Measurements from ENCODE around the gene UPB1.
"Not testable (repeated sequence)": the region's sequence is repeated elsewhere in the genome, so short reads cannot be mapped to it uniquely, and the experiment has no call there.

UPB1 gene

DNA sequence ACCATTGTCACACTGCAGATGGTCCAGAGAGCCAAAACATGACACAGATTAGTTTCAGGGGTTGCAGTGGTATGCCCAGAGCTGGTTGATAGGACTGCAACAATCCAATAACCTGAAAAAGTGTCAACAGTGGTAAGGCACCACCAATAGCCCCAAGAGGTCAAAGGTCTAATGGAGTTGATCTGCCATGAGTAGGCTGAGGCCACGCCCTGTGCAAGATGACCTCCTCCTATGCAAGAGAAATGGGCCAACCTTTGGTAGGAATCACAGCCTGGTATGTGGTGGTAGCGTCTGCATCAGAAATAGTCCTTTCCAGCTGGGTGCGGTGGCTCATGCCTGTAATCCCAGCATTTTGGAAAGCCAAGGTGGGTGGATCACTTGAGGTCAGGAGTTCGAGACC, 40.2 kb downstream of the UPB1 start:
- DNase-seq, result no peak

DNA sequence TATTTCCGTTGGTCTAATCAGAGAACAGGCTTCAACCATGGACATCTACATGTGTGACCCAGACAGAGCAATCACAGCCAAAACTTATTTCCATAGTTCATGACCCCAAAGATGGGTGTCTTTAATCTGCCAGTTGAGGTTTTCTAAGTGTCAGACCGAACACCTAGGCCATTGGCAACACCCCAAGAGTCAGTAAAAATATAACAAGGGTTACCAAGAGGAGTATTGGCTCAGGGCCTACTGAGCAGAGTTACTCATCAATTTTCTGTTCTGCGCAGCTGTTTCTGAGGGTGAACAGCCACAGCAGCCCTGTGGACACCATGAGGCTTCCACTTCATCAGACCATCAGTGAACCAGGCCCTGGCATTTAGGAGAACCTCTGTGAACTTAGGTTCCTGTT, 41.0 kb downstream of the UPB1 start:
- peak; percentile 95 for DNase-seq

DNA sequence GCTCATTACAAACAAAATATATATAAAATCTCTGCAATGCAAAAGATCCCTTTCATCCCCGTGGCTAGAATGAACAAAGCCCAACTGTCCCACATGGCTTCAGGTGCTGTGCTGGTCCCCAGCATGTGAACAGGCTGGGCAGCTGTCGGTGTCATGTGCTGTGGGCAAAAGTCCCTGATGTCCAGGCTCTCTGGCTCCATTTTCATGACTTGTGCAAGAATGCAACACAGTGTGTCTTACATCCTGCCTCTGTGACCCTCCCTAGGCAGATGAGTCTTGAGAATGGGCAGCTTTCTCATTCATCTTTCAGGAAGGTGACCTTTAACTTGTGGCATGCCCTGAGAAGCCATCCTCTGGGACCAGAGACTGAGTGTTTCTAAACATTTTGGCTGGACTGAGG, 45.3 kb downstream of the UPB1 start:
- no peak for DNase-seq

DNA sequence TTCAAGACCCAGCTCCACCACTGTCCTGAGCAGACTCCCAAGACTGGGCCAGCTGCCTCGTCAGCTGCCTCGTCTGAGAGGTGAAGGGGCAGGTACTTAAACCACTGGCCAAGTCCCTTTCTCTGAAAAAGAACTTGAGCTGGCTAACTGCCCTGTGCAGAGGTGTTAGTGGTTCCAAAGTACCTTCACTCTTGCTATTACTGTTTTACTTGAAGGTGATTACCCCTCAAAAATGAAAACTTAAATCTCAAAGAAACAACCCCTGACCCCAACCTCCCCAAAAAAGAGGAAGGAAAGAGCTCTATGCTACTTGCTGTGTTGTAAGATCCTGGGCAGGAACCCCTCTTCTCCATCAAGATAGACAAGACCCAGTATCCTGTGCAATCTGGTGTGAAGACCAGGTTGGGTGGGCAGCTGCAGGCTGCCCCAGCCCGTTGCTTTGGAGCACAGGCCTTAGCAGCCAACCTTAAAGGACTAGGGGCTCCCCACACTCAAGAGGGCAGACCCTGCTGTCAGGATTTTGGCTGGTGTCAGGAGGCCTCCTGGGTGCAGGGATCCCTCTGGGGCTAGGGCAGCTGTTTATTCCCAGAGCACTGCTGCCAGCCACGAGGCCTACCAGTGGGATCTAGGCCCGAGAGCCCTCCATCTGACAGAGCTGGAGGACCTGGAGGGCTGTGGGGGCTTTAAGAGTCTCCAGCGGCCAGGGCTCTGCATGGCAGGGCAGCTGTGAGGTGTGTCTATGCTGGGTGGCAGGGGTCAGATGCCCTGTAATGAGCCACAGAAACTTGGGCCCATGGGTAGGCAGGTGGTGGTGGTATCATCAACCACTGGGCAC, 46.8 kb downstream of the UPB1 start:
- no peak for DNase-seq

DNA sequence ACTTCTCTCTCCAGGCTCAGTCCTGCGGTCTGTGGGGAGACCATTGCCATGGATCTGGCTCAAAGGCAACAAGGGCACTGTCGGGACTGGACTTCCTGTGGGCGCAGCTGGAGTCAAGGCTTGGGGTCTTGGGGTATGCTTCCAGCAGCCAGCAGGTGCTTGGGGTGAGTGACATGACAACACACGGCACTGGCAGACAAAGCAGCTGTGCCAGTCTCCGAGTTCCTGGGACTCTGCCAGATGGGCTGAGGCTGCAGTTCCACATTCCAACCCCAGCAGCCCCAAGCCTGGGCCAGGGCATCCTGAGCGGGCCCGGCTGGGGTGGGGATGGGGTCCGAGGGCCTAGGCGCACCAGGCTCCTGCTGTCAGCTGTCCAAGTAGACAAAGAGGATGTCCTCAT, 47.5 kb downstream of the UPB1 start:
- no peak for DNase-seq

DNA sequence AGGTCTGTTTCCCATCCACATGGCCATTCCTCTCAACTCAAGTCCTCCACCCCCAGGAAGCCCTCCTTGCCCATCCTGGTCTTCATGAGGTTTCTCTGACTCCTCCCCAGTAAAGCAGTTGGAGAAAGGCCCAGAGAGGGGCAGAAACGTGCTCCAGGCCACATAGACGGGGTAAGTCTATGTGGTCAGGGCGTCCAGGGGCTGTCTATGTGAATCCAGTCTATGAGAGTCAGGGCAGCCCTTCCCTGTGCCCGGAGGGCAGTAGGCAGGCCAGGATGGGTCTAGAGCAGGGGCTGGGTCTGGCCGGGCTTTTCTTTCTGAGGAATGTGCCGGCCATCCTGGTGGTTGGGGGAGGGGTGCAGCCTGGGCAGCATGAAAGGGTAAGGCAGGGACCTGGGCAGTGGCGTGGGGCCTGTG, 48.1 kb downstream of the UPB1 start:
- DNase-seq, result no peak

DNA sequence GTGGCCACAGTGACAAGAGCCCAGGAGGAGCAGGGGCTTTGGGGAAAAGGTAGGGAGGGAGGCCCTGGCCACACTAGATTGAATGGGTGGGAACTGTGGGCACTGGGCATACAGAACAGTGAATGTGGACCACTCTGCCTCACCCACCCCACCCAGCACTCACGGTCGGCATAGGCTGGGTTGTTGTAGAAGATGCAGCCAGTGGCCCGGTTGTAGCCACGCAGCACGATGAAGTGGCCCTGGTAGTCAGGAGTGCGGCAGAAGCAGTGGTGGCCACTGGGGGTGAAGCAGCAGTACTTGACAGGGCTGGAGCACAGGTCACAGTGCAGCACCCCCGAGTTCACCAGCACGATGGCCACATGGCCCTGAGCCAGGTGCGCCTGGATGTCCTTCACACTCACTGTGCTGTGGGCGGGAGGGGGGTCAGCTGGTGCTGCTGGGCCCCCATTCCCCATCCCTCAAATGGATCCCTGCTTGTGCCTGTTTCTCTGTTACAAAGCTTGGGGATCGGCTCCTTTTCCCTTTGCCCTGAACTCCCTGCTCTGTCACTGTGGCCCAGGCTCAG, 48.6 kb downstream of the UPB1 start:
- no peak for DNase-seq

DNA sequence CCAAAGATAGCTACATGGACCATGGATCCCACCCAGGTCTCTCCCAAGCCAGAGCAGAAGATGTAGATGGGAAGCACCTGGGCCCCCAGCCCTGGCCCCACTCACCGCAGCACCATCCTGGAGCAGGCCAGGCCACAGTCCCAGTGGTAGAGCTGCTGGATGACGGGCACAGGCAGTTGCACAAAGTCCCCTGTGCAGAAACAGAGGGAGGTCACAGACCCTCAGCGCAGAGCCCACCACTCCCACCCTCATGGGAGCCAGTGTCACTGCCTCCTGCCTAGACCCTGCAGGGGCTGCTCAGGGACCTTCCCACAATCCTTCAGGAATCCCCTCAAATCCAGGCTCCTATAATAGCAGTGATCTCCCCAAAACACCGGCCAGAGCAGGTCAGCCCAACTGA, 53.7 kb downstream of the UPB1 start:
- DNase-seq, result no peak

DNA sequence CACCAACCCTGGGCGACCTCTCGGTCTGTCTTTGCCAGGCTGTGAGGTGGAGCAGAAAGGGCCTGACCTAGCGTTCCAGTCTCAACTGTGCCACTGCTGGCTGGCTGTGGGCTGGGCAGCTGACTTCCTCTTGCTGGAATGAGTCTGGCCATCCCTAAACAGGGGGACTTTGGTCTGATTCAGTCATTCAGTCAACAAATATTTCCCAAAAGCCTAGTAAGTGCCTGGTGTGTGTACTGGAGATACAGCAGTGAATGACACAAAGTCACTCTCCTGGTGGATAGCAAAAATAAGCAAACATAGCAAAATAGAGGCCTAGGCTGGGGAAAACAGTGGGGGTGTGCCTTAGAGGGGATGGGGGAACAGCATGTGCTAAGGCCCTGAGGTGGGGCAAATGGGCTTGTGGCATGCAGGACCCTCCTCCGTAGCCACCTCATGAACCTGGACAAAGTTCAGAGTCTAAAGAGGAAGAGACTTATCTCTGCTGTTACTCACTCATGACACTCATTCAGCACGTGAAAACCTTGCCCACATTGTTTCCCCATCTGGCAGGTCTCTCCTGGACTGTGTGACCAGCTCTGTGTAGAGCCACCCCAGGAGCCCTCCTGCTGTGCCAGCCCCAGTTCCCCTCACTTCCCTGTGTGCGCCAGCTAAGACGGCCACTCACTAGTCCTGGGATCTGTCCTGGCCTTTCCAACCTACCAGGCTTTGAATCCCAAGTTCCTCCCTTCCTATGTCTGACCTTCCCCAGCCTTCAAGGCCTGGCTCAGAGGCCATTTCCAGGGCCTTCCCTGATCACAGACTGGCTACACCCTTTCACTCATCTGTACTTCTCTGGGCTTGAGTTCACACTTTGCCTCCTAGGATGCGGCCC, 55.1 kb downstream of the UPB1 start:
- no peak for DNase-seq

DNA sequence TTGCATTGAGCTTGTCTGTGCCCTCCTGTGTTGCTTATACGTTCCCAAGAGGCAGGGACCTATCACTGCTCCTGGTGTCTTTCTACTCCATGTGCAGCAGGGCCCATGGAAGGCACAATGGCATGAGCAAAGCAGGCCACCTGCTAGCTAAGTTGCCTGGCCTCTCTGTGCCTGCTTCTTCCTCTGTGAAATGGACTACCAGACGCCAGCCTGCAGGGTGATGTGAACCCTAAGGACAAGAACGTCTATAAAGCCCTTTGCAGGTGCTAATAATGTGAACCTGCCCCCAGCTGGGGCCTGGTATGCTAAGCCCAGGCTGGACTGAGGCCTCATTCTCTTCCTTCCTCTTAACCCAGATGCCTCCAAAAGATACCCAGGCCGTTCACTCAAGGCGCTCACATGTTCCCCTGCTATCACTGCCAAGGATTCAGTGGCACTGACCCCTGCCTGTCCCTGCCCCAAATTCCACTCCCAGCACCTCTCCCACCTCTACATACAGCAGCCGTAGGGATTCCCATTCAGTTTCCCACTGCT, 55.8 kb downstream of the UPB1 start:
- DNase-seq, result no peak

DNA sequence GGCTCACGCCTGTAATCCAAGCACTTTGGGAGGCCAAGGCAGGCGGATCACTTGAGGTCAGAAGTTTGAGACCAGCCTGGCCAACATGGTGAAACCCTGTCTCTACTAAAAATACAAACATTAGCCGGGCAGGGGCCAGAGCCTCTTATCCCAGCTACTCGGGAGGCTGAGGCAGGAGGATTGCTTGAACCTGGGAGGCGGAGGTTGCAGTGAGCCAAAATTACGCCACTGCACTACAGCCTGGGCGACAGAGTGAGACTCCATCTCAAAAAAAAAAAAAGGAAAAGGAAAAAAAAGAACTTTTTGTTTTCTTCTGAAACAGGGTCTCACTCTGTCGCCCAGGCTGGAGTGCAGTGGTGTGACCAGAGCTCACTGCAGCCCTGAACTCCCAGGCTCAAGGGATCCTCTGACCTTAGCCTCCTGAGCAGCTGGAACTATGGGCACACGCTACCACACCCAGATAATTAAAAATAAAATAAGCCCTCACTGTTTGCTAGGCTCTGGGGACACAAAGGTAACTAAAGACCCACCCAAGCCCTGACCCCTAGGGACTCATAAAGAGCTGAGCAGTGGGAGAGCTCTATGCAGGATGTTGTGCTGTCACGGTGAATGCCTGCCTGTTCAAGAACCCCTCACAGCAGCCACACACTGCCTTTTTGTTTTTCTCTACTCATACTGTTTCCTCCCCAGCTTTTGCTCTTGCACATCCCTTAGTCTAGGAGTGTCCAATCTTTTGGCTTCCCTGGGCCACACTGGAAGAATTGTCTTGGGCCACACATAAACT, 57.6 kb downstream of the UPB1 start:
- not testable (repeated sequence) for DNase-seq

DNA sequence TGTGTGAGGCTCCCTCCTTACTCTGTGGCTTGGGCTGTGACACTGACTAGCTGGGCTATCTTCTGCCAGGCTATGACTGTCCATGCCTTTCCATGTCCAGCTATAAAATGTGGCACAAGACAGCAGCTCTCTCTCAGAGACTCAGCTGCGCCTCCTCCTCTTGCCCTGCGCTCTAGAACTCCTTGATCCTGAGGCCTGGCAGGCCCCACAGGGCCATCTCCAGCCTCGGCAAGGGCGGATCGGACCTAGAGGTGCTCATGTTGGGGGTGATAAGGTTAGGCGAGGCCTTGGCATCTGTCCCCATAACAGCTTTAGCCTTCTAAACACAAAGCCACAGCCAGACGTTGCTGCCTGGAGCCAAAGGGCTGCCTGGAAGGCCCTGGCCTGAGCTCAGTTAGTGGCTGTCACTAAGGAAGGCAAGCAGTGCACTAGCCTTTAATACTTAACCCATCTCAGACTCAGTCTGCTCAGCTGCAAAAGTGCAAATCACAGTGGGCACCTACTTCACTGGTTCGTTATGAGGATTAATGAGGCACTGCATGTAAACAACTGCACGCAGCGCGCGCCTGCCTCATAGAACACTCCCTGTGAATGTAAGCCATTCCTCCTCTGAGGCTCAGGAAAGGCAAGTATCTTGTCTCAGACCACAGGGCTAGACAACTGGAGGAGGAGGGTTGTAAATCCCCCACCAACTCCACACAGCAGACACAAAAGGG, 58.6 kb downstream of the UPB1 start:
- DNase-seq, result peak; percentile 29

DNA sequence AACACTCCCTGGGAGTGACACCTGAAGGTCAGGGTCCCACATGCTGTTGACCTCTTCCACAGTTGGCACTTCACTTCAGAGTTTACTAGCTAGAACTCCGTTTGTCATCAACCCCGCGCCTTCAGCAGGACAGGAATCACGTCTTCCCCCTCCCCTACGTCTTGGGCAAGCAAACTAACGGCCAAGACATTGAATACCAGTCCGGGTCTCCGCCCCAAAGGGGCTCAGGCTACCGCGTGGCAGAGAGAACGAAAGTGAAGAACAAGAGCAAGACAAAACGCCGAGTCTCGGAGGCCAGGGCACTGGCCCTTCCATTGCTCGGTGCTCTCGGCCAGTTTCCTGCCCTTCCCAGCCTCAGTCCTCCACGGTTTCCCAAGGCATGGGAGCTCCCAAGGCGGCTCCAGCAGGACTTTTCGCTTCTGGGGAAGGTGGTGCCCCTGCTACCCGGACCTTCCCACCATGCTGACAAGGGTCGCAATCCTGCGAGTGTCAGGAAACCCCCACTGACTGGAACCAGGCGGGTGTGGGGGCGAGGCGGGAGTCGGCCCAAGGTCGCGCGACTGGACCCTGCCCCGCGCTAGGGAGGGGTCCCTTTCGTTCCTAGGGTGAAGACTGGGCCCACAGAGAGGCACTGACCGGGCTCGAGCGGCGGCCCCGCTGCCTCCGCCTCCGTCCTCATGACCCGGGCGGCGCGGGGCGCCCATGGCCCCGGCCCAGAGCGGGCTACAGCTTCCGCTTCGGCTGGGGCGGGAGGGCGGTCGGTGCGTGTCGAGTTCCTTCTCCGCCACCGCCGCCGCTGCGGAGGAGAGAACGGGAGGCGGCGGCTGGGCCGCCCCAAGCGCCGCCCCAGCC, 59.4 kb downstream of the UPB1 start, which contains the start of gene GUCD1:
Gene GUCD1 (minus strand): TSS at position 826 of the 852 bp plus-strand sequence. CDS start 147 bp downstream, at position 679.
- peak; percentile 54 for DNase-seq

DNA sequence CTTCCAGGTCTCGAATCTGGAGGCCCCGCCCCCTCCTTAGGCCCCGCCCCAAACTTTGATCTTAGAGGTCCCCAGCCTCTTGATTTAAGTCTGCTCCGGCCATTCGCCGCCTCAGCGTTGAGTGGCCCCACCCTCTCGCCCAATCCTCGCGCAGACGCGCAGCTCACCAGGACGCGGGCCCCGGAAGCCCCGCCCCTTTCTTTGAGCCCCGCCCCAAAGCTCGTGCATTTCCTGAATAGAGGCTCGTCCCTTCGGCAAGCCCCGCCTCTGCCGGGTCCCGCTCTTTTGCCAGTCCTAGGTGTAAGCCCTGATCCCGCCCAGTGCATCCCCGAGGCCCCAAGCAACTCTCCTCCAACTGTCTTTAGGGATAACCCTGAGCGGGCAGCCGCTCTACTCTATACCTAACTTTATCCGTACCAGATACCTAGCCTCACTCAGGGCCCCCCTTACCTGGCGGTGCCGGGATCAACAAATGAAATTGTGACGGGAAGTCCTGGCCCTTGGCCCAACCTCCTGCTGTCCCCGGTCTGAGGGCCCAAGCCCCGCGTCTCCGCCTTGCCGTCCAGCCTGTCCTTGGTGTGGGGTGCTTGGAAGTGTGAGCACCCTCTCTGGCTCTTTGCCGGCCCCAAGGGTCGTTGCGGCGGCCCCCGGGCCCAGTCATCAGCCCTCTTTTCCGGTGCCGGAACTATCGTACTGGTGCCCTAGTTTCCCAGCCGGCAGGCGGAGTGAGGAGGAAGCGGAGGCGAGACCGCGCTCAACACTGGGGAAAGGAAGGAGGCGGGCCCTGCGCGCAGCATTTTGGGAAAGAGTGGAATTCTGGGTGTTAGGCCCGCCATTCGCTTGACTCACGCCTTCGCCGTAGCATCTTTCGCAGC, 60.3 kb downstream of the UPB1 start, which contains the start of gene SNRPD3:
Gene SNRPD3 (plus strand): TSS at position 835 of the 875 bp plus-strand sequence. CDS start 1,676 bp downstream, outside the sequence.
- DNase-seq, result peak; percentile 99

DNA sequence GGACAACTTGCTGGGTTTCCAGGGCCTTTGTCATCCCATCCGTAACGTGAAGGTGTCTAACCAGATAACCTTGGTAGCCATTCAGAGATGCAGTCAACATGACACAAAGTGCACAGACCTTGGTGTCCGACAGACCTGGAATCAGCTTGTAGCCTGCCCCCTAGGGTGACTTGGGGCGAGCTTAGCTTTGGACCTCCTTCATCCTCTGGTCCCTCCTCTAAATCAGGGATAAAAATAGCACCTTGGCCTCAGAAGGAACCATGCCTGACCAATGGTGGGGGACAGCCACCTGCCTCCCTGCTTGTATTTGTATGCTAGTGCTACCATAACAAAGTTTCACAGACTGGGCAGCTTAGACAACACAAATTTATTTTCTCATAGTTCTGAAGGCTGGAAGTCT, 64.3 kb downstream of the UPB1 start:
- DNase-seq, result no peak

DNA sequence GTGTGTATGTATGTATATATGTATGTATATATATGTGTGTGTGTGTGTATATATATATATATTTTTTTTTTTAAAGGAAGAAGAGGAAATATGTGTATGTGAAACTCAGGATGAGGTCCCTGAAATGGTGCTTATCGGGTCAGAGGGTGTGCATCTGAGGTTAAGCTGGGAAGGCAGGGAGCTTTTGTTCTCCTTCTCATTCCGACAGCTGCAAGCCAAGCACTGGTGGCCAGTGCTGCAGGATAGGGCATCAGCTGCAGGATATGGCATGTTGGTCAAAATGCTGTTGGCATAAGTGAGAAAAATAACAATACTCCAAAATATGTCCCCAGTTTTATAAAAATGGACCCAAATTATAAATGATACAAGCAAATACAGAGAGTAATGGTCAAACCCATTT, 68.1 kb downstream of the UPB1 start:
- no peak for DNase-seq

DNA sequence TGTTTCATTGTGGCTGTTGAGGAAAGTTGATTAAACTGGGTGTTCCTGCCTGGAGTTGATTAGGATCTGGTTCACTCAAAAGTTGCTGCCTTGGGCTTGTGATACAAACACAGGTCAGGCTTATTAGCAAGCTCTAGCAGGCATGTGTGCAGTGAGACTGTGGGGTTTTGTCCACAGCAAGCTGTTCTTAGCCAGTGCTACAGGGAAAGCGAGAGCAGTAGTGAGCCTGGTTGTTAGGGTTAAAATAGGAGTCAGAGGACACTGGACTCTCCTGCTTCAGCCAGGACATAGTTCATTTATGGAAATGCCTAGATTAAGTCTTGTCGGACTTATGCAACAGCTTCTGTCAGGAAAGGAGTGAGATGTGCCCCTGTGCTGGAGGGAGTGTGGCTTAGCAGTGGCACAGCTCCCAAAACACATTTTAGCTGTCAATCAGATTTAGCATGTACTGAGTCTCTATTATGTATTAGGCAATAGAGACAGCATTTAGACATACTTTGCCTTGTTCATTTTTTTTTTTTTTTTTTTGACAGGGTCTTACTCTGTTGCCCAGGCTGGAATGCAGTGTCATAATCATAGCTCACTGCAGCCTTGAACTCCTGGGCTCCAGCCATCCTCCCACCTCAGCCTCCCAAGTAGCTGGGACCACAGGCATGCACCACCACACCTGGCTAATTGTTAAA, 69.4 kb downstream of the UPB1 start:
- DNase-seq, result no peak

DNA sequence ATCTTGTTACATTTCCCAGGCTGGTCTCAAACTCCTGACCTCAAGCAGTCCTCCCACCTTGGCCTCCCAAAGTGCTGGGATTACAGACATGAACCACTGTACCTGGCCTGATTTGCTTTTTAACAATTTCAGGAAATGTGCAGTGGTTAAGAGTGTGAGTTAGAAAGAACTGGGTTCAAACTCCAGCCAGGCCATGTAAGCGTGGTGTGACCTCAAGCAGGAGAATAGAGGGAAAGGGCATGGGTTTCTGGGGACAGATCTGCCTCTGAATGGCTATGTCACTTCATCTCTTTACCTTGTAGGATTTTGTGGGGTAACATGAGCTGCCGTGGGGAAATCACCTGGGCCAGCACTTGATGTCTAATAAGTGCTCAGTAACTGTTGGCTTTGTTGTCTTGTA, 69.9 kb downstream of the UPB1 start:
- no peak for DNase-seq

DNA sequence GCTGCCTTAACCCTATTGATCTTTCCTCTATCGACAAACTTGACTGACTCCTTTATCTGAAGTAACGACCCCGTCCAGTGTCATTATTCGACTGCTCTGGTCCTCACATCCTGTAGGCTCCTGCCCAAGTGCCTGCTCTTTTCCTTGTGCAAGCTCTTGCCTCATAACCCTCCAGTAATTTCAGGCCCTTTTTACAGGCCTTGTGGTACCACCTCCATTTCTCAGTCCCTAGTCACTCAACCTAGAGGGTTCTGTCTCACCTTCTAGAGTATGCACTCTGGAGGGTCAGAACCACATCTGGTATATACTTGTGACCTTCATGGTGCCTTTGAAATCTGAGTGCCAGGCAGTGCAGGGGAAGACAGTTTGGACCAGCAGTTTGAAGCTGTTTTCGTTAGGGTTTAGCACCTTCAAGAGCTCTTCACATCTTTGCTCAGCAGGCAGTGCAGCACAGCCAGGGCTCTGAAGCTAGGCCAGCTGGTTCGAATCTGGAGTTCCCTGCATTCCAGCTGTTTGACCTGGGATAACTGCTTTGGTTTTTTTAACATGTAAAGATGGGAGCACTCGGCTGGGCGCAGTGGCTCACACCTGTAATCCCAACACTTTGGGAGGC, 71.9 kb downstream of the UPB1 start:
- no peak for DNase-seq

All from RPMI8226 (cell line).